ENCODE measurements around the gene NEK5. TPM values are rescaled to one million over a fixed set of nuclear protein-coding genes. Genes with fewer than 3 reads are reported as not detected.

Gene NEK5
- total and polyA plus RNA-seq, 2 of the 8 experiments (the other 6 are each of a cell fraction or from before 2014, with no cell fraction given) = 0.12 to 0.35 TPM

DNA sequence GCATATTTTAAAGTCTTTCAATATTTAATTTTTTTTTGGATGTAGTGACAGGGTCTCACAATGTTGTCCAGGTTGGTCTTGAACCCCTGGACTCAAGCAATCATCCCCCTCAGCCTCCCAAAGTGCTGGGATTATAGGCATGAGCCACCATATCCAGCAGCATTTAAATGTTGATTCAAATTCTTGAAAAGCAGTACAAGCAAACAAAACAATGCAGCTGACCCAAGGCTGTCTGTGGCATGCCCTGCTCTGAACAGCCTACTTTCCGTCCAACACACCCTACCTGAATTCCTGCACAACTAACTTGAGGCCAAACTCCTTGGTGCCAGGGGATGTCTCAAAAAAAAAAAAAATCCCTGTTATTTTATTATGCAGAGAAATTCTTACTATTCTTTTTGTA lies 23.0 kb downstream of the NEK5 start:
- Histone ChIP-seq H2BK5ac (ENCODE audit: low read depth, low read length) (no peak overlapping the region), H3K23me2 (ENCODE audit: low read depth, low read length) (no peaks in the 10 kb centered on the region), H3K36me3 (ENCODE audit: control insufficient read depth in 2 of 4, insufficient read depth in 4 of 4, low read length in 3 of 4) (no peaks in the 10 kb centered on the region), H3K23ac (ENCODE audit: insufficient read length) (no peak overlapping the region), H2AFZ (ENCODE audit: low read length) (no peak overlapping the region), H3K4ac (replicated peaks; ENCODE audit: insufficient read length, low read depth, low read length) (no peak overlapping the region), H3K27ac (ENCODE audit: low read depth, low read length) (no peak overlapping the region), H2BK12ac (ENCODE audit: low read depth, low read length) (no peak overlapping the region), H3K56ac (replicated peaks; ENCODE audit: insufficient read length, low read depth, low read length) (no peak overlapping the region), H3K79me1 (ENCODE audit: low read depth, low read length) (no peaks in the 10 kb centered on the region), H2BK20ac (ENCODE audit: low read length) (no peak overlapping the region), H2AK5ac (ENCODE audit: low read depth, low read length) (no peak overlapping the region), H3K4me3 (ENCODE audit: extremely low read depth in 1 of 4, insufficient read depth in 2 of 4, low read depth in 3 of 4, low read length in 4 of 4) (no peak overlapping the region), H3K9me3 (ENCODE audit: insufficient read depth in 2 of 2, low read depth in 1 of 2, low read length in 1 of 2) (peaks cover 0 to 2% of the 10 kb centered on the region in 2 experiments; a peak in 2 of 4 replicates), H3K79me2 (ENCODE audit: control insufficient read depth in 1 of 2, insufficient read depth in 2 of 2, low read length in 2 of 2) (no peaks in the 10 kb centered on the region), H4K20me1 (replicated peaks in 1 of 2; ENCODE audit: control insufficient read depth in 1 of 2, insufficient read depth in 2 of 2, low read length in 2 of 2) (no peaks in the 10 kb centered on the region), H4K91ac (replicated peaks; ENCODE audit: insufficient read length, low read length) (no peak overlapping the region), H3K4me1 (replicated peaks in 1 of 4; ENCODE audit: control insufficient read depth in 3 of 4, insufficient read depth in 4 of 4, low read length in 3 of 4) (no peaks in the 10 kb centered on the region), H2BK15ac (ENCODE audit: low read length) (no peak overlapping the region), H3K27me3 (replicated peaks in 1 of 4; ENCODE audit: control insufficient read depth in 3 of 4, extremely low read depth in 1 of 4, insufficient read depth in 3 of 4, low read length in 3 of 4) (no peaks in the 10 kb centered on the region), H3K9ac (replicated peaks in 1 of 4; ENCODE audit: extremely low read depth in 1 of 4, low read depth in 3 of 4, low read length in 3 of 4) (no peak overlapping the region), H3K18ac (ENCODE audit: extremely low read depth, low read length) (no peak overlapping the region), H2BK120ac (replicated peaks; ENCODE audit: low read depth, low read length) (no peak overlapping the region), H4K8ac (ENCODE audit: extremely low read depth, insufficient read depth, low read length) (no peak overlapping the region), H4K5ac (ENCODE audit: insufficient read length, low read depth, low read length) (no peak overlapping the region), H3K14ac (ENCODE audit: insufficient read length) (no peak overlapping the region), H3K4me2 (ENCODE audit: insufficient read depth in 1 of 2, low read depth in 2 of 2, low read length in 2 of 2) (no peak overlapping the region)
- FAIRE-seq (no peak), DNase-seq (ENCODE audit: low read depth in 1 of 2, low spot score in 2 of 2) (no peak)
- POLR2A ChIA-PET (ENCODE audit: partially characterized antibody) = no interaction called here
- WGBS, 2 experiments (ENCODE audit: extremely low coverage in 1 of 2, insufficient coverage in 1 of 2, insufficient read length in 1 of 2, insufficient replicate concordance in 2 of 2, low coverage in 1 of 2, low lambda C conversion rate in 2 of 2, missing lambda C conversion rate in 1 of 2) = 67% methylated on average over 1 of the region's 1 CpG; no CpG with 5 or more reads in 1 of the 2 experiments
- TF ChIP-seq SUZ12 (IDR thresholded peaks at IDR 0.05; ENCODE audit: low read length) (no peak), POLR2A (IDR thresholded peaks at IDR 0.05; ENCODE audit: control extremely low read depth in 1 of 2, low read depth in 2 of 2, low read length in 2 of 2) (no peak), EGR1 (IDR thresholded peaks at IDR 0.05; ENCODE audit: borderline replicate concordance, low read depth, low read length) (no peak)
- CTCF ChIA-PET (ENCODE audit: partially characterized antibody) = interaction anchor here (1.2 kb wide), 1 partner anchor 104 kb away, joined by 3 read pairs; no protein-coding TSS in a partner anchor

Data from H1 (cell line).